GM11168 (cell line): ENCODE data around the gene HECTD4.

ENCODE experiments used
- in situ Hi-C: fragments of 300-500 bp; cut with MboI; formaldehyde crosslinking; loops from one replicate; pipeline ENCODE4 v1.12.0; 2022; ENCODE audit warnings: low sequenced_read_pairs; ENCODE audit not compliant: unreplicated experiment

HECTD4 gene

DNA sequence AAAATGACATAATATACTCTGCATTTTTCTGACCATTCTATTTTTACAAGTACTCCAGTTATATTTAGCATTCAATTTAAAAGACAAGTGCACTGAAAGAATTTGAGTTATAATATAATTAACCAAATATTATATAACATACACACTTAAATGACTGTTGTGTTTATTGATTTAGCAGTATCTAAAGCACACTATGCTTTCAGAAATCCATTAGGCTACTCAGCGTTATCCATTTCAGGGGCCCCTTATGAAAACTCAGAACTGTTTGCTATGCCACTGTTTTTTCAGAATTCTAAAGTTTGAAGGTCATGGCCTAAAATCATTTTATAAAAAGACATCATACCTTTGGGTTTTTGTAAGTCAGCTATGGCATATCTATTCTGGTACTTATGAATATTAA is 57.1 kb downstream of the HECTD4 start:
- in situ Hi-C loops = no loop called here

DNA sequence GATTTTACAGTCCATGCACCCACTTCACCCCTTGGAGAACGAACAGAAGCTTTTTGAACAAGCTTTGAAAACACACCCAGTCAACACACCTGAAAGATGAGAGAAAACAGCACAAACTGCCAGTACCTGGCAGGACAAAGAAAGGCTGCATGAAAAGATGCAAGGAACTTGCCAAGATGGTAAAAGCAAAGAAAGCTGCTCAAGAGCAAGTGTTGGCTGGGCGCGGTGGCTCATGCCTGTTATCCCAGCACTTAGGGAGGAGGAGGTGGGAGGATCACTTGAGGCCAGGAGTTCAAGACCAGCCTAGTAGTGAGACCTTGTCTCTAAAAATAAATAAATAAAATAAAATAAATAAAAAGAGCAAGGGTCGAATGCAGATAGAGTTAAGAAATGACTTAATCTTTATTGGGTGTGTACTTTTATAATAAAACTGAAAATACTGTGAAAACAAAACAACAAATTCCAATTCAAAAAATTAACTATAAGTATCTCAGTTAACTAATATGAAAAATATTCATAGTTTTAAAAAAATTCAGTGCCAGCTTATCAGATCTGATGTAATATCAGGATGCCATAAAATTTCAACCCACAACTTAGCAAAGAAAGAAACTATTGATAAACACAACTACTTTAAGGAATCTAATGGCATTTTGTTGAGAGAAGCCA is 59.2 kb downstream of the HECTD4 start:
- in situ Hi-C loops = no loop called here

DNA sequence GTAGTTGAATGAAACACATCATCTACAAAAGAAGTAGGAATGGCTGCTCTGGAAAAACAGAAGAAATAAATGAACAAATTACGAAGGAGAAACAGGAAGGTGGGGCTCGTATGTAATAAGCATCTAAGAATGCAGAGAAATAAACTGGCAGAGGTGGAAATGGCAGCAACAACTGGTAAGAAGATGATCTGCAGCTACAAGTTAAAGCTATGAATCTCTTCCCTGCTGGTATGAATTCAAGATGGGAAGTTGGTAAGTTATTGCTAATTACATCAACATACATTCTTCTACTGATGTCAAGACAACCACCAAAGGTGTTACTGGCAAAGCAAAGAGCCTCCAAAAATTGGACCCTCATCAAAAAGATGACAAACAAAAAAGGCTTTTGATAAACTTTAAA is 59.8 kb downstream of the HECTD4 start:
- in situ Hi-C loops = no loop called here

- in situ Hi-C loops = no loop called here
Observed at GRCh38 chr12:112321245-112321644, 61.0 kb downstream of the HECTD4 start.

DNA sequence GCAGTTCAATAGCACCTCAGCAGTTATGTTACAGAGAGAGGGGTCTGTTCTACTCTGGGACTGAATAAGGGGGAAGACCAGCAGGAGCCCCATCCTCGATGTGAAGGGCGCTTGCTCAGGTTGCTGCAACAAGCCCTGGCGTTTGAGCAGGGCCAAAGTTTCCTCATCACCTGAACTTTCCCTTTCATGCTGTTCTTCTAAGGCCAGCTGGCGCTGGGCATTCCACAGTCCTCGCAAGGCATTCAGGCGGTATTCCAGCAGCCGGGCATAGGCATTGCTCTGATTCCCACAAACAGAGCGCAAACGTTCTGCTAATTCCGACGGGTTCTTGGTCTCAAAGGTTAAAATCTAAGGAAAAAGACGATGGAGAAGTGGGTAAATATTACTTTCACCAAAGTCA is 62.8 kb downstream of the HECTD4 start:
- in situ Hi-C loops = no loop called here

- in situ Hi-C loops = no loop called here
Observed at GRCh38 chr12:112317481-112317880, 64.8 kb downstream of the HECTD4 start.

GRCh38 chr12:112314981-112315380 is 67.2 kb downstream of the HECTD4 start:
- in situ Hi-C loops = no loop called here

GRCh38 chr12:112309797-112310196 is 72.4 kb downstream of the HECTD4 start:
- in situ Hi-C loops = no loop called here

DNA sequence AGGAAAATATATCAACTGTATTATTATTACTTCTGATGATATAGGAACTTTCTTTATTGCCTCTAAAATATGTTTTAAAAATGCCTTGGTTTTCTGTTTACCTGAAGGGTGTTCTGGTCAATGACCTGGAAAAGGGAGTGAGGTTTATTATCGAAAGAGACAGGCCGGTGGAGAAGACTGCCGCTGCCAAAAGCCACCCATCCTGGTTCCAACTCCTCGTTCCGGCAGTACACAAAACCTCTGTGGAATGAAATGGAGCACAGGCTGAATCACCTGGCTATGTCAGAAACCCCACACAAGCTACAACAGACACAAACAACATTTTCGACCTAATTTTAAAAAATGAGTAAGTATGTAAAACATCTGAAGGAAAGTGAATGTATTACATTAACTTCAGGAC is 73.6 kb downstream of the HECTD4 start:
- in situ Hi-C loops = no loop called here

- in situ Hi-C loops = no loop called here
Observed at GRCh38 chr12:112308161-112308560, 74.1 kb downstream of the HECTD4 start.

- in situ Hi-C loops = no loop called here
Observed at GRCh38 chr12:112307317-112308011, 74.8 kb downstream of the HECTD4 start.

- in situ Hi-C loops = no loop called here
Observed at GRCh38 chr12:112305951-112306350, 76.3 kb downstream of the HECTD4 start.

DNA sequence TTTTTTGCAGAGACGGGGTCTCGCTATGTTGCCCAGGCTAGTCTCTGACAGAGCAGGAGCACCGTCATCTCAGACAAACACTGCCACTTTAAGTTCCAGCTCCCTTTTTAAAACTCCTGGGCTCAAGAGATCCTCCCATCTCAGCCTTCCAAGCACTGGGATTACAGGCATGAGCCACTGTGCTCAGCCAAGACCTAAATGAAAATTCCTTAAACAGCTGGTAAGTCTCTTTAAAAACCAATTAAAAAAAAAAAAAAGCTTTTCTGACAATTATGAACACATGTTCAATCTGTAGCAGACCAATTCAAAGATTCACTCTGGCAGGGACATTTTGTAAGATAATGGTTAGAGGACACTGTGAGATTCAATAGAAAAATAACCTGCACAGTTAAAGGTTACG is 77.8 kb downstream of the HECTD4 start:
- in situ Hi-C loops = loop anchor here (5.0 kb wide), 1 partner anchor 78 kb away; the partner anchor contains the start of gene HECTD4

GRCh38 chr12:112303799-112304198 is 78.4 kb downstream of the HECTD4 start:
- in situ Hi-C loops = loop anchor here (5.0 kb wide), 1 partner anchor 79 kb away; the partner anchor contains the start of gene HECTD4

DNA sequence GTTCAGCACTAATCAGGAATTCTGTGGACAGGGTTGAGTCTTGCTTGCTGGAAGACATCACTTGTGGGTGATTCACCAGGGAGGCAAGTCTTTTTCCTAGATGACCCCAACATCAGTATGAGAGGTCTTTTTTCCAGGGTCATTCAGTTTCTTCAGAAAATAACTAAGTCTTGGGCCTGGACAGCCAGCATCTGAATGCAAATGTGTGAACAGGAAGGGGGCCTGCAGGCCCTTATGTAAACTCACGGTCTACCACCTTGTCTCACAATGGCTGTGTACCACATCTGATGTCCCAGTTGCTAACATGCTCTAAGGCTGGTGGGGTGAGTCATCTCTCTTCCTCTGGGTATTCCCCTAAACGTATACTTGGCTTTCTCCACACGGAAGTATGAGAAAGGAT is 79.2 kb downstream of the HECTD4 start:
- in situ Hi-C loops = loop anchor here (5.0 kb wide), 1 partner anchor 79 kb away; the partner anchor contains the start of gene HECTD4

GRCh38 chr12:112299704-112300103 is 82.5 kb downstream of the HECTD4 start:
- in situ Hi-C loops = loop anchor here (5.0 kb wide), 1 partner anchor 83 kb away; the partner anchor contains the start of gene HECTD4

GRCh38 chr12:112297188-112297587 is 85.0 kb downstream of the HECTD4 start:
- in situ Hi-C loops = no loop called here

DNA sequence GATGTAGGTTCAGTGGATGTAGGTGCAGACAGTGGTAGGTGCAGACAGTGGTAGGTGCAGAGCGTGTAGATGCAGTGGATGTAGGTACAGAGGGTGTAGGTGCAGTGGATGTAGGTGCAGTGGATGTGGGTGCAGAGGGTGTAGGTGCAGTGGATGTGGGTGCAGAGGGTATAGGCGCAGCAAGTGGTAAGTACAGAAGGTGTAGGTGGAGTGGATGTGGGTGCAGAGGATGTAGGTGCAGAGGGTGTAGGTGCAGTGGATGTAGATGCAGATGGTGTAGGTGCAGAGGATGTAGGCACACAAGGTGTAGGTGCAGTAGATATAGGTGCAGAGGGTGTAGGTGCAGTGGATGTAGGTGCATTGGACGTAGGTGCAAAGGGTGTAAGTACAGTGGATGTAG is 86.0 kb downstream of the HECTD4 start:
- in situ Hi-C loops = no loop called here

GRCh38 chr12:112294793-112295192 is 87.4 kb downstream of the HECTD4 start:
- in situ Hi-C loops = no loop called here

GRCh38 chr12:112288638-112289037 is 93.6 kb downstream of the HECTD4 start:
- in situ Hi-C loops = no loop called here

- in situ Hi-C loops = no loop called here
Observed at GRCh38 chr12:112285600-112286401, 96.4 kb downstream of the HECTD4 start.
